ENCODE measurements around the gene DPCD. TPM values are rescaled to one million over a fixed set of nuclear protein-coding genes. Genes with fewer than 3 reads are reported as not detected.

Gene DPCD
- total RNA-seq, 1 donor from 2014 or later = 71.1 TPM

DNA sequence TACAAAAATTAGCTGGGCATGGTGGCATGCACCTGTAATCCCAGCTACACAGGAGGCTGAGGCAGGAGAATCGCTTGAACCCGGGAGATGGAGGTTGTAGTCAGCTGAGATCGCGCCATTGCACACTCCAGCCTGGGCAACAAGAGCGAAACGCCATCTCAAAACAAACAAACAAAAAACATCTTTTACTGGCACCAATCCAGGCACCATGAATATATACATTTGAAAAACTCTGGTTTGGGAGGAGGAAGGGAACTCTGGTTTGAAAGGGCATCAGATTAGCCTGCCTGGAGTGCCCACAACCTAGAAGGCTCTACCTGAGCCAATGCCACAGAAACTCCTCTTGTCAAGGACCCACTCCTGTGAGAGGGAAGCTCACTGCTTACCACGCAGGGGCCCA, 16.0 kb upstream of the DPCD start:
- H3F3A ChIP-seq (ENCODE audit: low read depth) = peaks cover 20% of the 10 kb centered on the region
- no peaks in the 10 kb centered on the region for H3K79me2 ChIP-seq (ENCODE audit: low read depth)
- H3K27ac ChIP-seq = no peak overlapping the region
- H3K27ac Mint-ChIP-seq = no peak overlapping the region
- DNase-seq (ENCODE audit: low spot score) = no peak
- TF ChIP-seq EZH2phosphoT487 (IDR thresholded peaks at IDR 0.05) = no peak
- no peak for TF ChIP-seq CTCF (IDR thresholded peaks at IDR 0.05)
- no peak for TF ChIP-seq EZH2 (IDR thresholded peaks at IDR 0.05)
- peaks cover 2% of the 10 kb centered on the region for H3K36me3 Mint-ChIP-seq
- no peak overlapping the region for H3K9ac ChIP-seq
- H3K4me1 ChIP-seq = peaks cover 9% of the 10 kb centered on the region
- peaks cover 61% of the 10 kb centered on the region for H3K27me3 ChIP-seq
- peaks cover 16% of the 10 kb centered on the region for H3K4me1 Mint-ChIP-seq
- no peaks in the 10 kb centered on the region for H3K36me3 ChIP-seq
- no peak overlapping the region for H3K4me2 ChIP-seq
- peaks cover 2% of the 10 kb centered on the region for H3K9me3 Mint-ChIP-seq
- peaks cover 36% of the 10 kb centered on the region for H3K27me3 Mint-ChIP-seq (ENCODE audit: insufficient read depth, low read depth)
- no peak overlapping the region for H2AFZ ChIP-seq (replicated peaks)
- H3K9me3 ChIP-seq (ENCODE audit: low read depth) = no peaks in the 10 kb centered on the region
- H3K4me3 Mint-ChIP-seq = no peak overlapping the region
- no peak overlapping the region for H3K4me3 ChIP-seq
- H4K20me1 ChIP-seq (ENCODE audit: low read depth) = no peaks in the 10 kb centered on the region

- peaks cover 16% of the 10 kb centered on the region for H3K4me1 Mint-ChIP-seq
- H3K9me3 Mint-ChIP-seq = peaks cover 2% of the 10 kb centered on the region
- no peak for DNase-seq (ENCODE audit: low spot score)
- TF ChIP-seq CTCF (IDR thresholded peaks at IDR 0.05) = no peak
- TF ChIP-seq EZH2 (IDR thresholded peaks at IDR 0.05) = no peak
- TF ChIP-seq EZH2phosphoT487 (IDR thresholded peaks at IDR 0.05) = no peak
- H3K36me3 ChIP-seq = no peaks in the 10 kb centered on the region
- peaks cover 55% of the 10 kb centered on the region for H3K27me3 ChIP-seq
- no peak overlapping the region for H3K4me3 ChIP-seq
- H3K4me2 ChIP-seq = no peak overlapping the region
- no peaks in the 10 kb centered on the region for H3K9me3 ChIP-seq (ENCODE audit: low read depth)
- no peak overlapping the region for H2AFZ ChIP-seq (replicated peaks)
- H3K4me3 Mint-ChIP-seq = no peak overlapping the region
- H4K20me1 ChIP-seq (ENCODE audit: low read depth) = no peaks in the 10 kb centered on the region
- H3F3A ChIP-seq (ENCODE audit: low read depth) = peaks cover 14% of the 10 kb centered on the region
- peaks cover 3% of the 10 kb centered on the region for H3K36me3 Mint-ChIP-seq
- H3K27me3 Mint-ChIP-seq (ENCODE audit: insufficient read depth, low read depth) = peaks cover 33% of the 10 kb centered on the region
- no peak overlapping the region for H3K9ac ChIP-seq
- peaks cover 9% of the 10 kb centered on the region for H3K4me1 ChIP-seq
- H3K79me2 ChIP-seq (ENCODE audit: low read depth) = no peaks in the 10 kb centered on the region
- H3K27ac ChIP-seq = no peak overlapping the region
- H3K27ac Mint-ChIP-seq = no peak overlapping the region
Observed at GRCh38 chr10:101572785-101573184, 15.3 kb upstream of the DPCD start.

DNA sequence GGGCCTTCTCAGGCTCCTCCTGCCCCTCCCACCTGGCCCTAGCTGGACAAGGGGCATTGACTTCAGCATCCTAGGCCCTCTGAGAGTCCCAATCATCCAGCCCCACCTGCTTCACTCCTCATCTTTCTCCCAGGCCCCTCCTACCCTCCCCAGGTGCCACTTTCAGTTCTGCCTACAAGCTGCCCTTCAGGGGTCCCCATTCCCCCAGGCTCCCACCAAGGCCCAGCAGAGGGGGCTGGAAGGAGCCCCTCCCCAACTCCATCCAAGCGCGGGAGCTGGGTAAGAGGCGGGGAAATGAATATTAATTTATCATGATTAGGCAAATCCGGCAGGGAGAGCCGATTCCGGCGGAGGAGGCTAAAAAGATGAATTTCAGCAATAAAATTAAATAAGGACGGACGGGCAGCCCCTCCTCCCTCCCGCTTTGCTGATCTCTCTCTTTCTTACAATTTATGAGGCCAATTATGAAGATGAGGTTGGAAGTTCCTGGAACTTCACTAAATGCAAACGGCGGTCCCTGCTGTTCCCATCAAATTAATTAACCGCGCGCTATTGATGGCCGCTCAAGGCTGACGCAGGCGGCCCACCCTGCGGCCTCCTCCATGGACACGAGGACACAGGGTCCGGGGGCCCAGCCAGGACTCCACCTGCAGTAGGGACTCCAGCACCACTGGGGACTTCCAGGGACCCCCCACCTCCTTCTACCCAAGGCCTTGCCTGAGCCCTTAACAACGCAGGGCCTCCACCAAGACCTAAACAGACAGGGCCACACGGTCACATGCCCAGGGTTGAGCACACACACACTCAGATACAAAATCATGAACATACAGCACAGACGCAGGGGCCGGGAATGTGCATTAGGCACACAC, 14.0 kb upstream of the DPCD start:
- H3K4me3 Mint-ChIP-seq = no peak overlapping the region
- no peaks in the 10 kb centered on the region for H3K36me3 ChIP-seq
- H3K27me3 Mint-ChIP-seq (ENCODE audit: insufficient read depth, low read depth) = peaks cover 24% of the 10 kb centered on the region
- H3K27me3 ChIP-seq = peaks cover 41% of the 10 kb centered on the region
- H3K4me2 ChIP-seq = no peak overlapping the region
- DNase-seq (ENCODE audit: low spot score) = no peak
- no peaks in the 10 kb centered on the region for H3K79me2 ChIP-seq (ENCODE audit: low read depth)
- TF ChIP-seq EZH2phosphoT487 (IDR thresholded peaks at IDR 0.05) = no peak
- TF ChIP-seq EZH2 (IDR thresholded peaks at IDR 0.05) = no peak
- TF ChIP-seq CTCF (IDR thresholded peaks at IDR 0.05) = no peak
- peaks cover 7% of the 10 kb centered on the region for H3K4me1 ChIP-seq
- peaks cover 2% of the 10 kb centered on the region for H3K9me3 Mint-ChIP-seq
- no peak overlapping the region for H3K4me3 ChIP-seq
- peaks cover 8% of the 10 kb centered on the region for H3K36me3 Mint-ChIP-seq
- no peaks in the 10 kb centered on the region for H3K9me3 ChIP-seq (ENCODE audit: low read depth)
- peaks cover 8% of the 10 kb centered on the region for H4K20me1 ChIP-seq (ENCODE audit: low read depth)
- H2AFZ ChIP-seq (replicated peaks) = no peak overlapping the region
- no peak overlapping the region for H3K9ac ChIP-seq
- H3F3A ChIP-seq (ENCODE audit: low read depth) = peaks cover 4% of the 10 kb centered on the region
- no peak overlapping the region for H3K27ac Mint-ChIP-seq
- no peak overlapping the region for H3K27ac ChIP-seq
- H3K4me1 Mint-ChIP-seq = peaks cover 16% of the 10 kb centered on the region
